Endothelial cell (in vitro differentiated cells): ENCODE results near the gene LDHD. TPM values are rescaled to one million over a fixed set of nuclear protein-coding genes. Genes with fewer than 3 reads are reported as not detected.

ENCODE experiments used
- DNase-seq: peaks from one replicate; pipeline ENCODE4 v3.0.0; 2021; ENCODE audit warnings: low spot score
- H3K27ac Mint-ChIP-seq: one replicate; pipeline ENCODE4 v1.8.0; 2021; ENCODE audit warnings: mixed read lengths, inconsistent platforms; ENCODE audit not compliant: unreplicated experiment
- H3K27me3 Mint-ChIP-seq: one replicate; pipeline ENCODE4 v1.8.0; 2021; ENCODE audit warnings: mild to moderate bottlenecking, moderate library complexity, mixed read lengths, inconsistent platforms; ENCODE audit not compliant: unreplicated experiment
- H3K36me3 Mint-ChIP-seq: one replicate; pipeline ENCODE4 v1.8.0; 2021; ENCODE audit warnings: mild to moderate bottlenecking, low read depth, mixed read lengths, inconsistent platforms; ENCODE audit not compliant: unreplicated experiment
- H3K4me1 Mint-ChIP-seq: one replicate; pipeline ENCODE4 v1.8.0; 2021; ENCODE audit warnings: mild to moderate bottlenecking, mixed read lengths, inconsistent platforms; ENCODE audit not compliant: unreplicated experiment
- H3K4me3 Mint-ChIP-seq: one replicate; pipeline ENCODE4 v1.8.0; 2021; ENCODE audit warnings: mild to moderate bottlenecking, mixed read lengths, inconsistent platforms; ENCODE audit not compliant: unreplicated experiment
- H3K9me3 Mint-ChIP-seq: one replicate; pipeline ENCODE4 v1.8.0; 2021; ENCODE audit warnings: mixed read lengths, inconsistent platforms; ENCODE audit not compliant: unreplicated experiment
- CTCF ChIP-seq: fragments of 200-600 bp; sonication (generic); IDR thresholded peaks from one replicate; pipeline ENCODE4 v1.5.0; 2021; ENCODE audit warnings: antibody characterized with exemption; ENCODE audit not compliant: unreplicated experiment
- total RNA-seq: library from RNA; stranded (reverse); fragmentation: NEBNext Ultra II Directional; extraction: Animal tissue kit (Norgen Biotek cat#: 25700); gene quantifications from one replicate; pipeline ENCODE4 v1.2.1, GENCODE V29; 2021; ENCODE audit not compliant: unreplicated experiment

Gene LDHD
- total RNA-seq, 1 donor from 2014 or later, result 0.36 TPM

- TF ChIP-seq CTCF, result no peak
- no peaks in the 10 kb centered on the region for H3K9me3 Mint-ChIP-seq
- H3K36me3 Mint-ChIP-seq, result peaks cover 27% of the 10 kb centered on the region
- no peak overlapping the region for H3K4me3 Mint-ChIP-seq
- H3K4me1 Mint-ChIP-seq, result peaks cover 58% of the 10 kb centered on the region
- DNase-seq, result no peak
- peaks cover 9% of the 10 kb centered on the region for H3K27me3 Mint-ChIP-seq
- H3K27ac Mint-ChIP-seq, result no peak overlapping the region
Observed at GRCh38 chr16:75080205-75081029, 36.2 kb downstream of the LDHD start.

GRCh38 chr16:75079346-75079926 lies 37.1 kb downstream of the LDHD start:
- no peak overlapping the region for H3K27ac Mint-ChIP-seq
- DNase-seq, result no peak
- H3K27me3 Mint-ChIP-seq, result peaks cover 9% of the 10 kb centered on the region
- no peak for TF ChIP-seq CTCF
- H3K9me3 Mint-ChIP-seq, result no peaks in the 10 kb centered on the region
- peaks cover 17% of the 10 kb centered on the region for H3K36me3 Mint-ChIP-seq
- H3K4me1 Mint-ChIP-seq, result peaks cover 49% of the 10 kb centered on the region
- H3K4me3 Mint-ChIP-seq, result no peak overlapping the region

GRCh38 chr16:75078886-75079285 lies 37.7 kb downstream of the LDHD start:
- Mint-ChIP-seq H3K36me3 (peaks cover 17% of the 10 kb centered on the region), H3K4me1 (peaks cover 51% of the 10 kb centered on the region), H3K27me3 (peaks cover 9% of the 10 kb centered on the region), H3K4me3 (no peak overlapping the region), H3K27ac (no peak overlapping the region), H3K9me3 (no peaks in the 10 kb centered on the region)
- TF ChIP-seq CTCF, result no peak
- no peak for DNase-seq

GRCh38 chr16:75075688-75076268 lies 40.8 kb downstream of the LDHD start:
- Mint-ChIP-seq H3K9me3 (no peaks in the 10 kb centered on the region), H3K36me3 (peaks cover 18% of the 10 kb centered on the region), H3K27me3 (peaks cover 2% of the 10 kb centered on the region), H3K27ac (no peak overlapping the region), H3K4me3 (no peak overlapping the region), H3K4me1 (peaks cover 40% of the 10 kb centered on the region)
- TF ChIP-seq CTCF, result no peak
- no peak for DNase-seq
